Cardiac fibroblast (primary cell): Measurements from ENCODE around the gene RDH13.
"Not testable (repeated sequence)": the region's sequence is repeated elsewhere in the genome, so short reads cannot be mapped to it uniquely, and the experiment has no call there.

ENCODE experiments used
- DNase-seq, 2 donors: peaks; one replicate each; pipeline versions ENCODE4 v3.0.0 to v3.0.0-alpha.2; 2010; ENCODE audit warnings: low read depth in 2 of 2
- H3K4me3 ChIP-seq, 2 donors: replicated peaks in 1 of 2; 1 replicate in 1 of 2; 2 replicates in 1 of 2; pipeline ENCODE4 v1.5.1; 2011; ENCODE audit warnings: low read depth in 2 of 2, low read length in 2 of 2, mild to moderate bottlenecking in 2 of 2, moderate library complexity in 1 of 2
- CTCF ChIP-seq: IDR thresholded peaks from one replicate; pipeline ENCODE4 v1.5.1; 2011; ENCODE audit warnings: low read depth, mild to moderate bottlenecking, low read length, inconsistent platforms

Gene RDH13

GRCh38 chr19:55034751-55035150 lies 28.2 kb downstream of the RDH13 start:
- no peak for DNase-seq
- H3K4me3 ChIP-seq = no peak overlapping the region
- TF ChIP-seq CTCF = no peak

- not testable (repeated sequence) for DNase-seq, H3K4me3 ChIP-seq
These were observed 29.8 kb downstream of the RDH13 start for GRCh38 chr19:55032976-55033643.

- H3K4me3 ChIP-seq = no peak overlapping the region
- TF ChIP-seq CTCF = no peak
- no peak for DNase-seq
These were observed 30.7 kb downstream of the RDH13 start for GRCh38 chr19:55032170-55032800.

- TF ChIP-seq CTCF = no peak
These were observed 31.8 kb downstream of the RDH13 start for GRCh38 chr19:55031178-55031577.

GRCh38 chr19:55028757-55029156 lies 34.2 kb downstream of the RDH13 start:
- no peak for TF ChIP-seq CTCF
- no peak for DNase-seq
- H3K4me3 ChIP-seq = no peak overlapping the region

More at GRCh38 chr19:55031178-55031577, 31.8 kb downstream of the RDH13 start:
- H3K4me3 ChIP-seq = no peak overlapping the region
- no peak for DNase-seq

- peak in 1 of 2 donors; percentile 15 for DNase-seq
- no peak overlapping the region for H3K4me3 ChIP-seq
- no peak for TF ChIP-seq CTCF
These were observed 35.2 kb downstream of the RDH13 start for GRCh38 chr19:55027472-55028337.

- not testable (repeated sequence) for H3K4me3 ChIP-seq, DNase-seq
These were observed 35.8 kb downstream of the RDH13 start for GRCh38 chr19:55027140-55027471.
